ENCODE results near the gene COL12A1. TPM values are rescaled to one million over a fixed set of nuclear protein-coding genes. Genes with fewer than 3 reads are reported as not detected.

Gene COL12A1
- total RNA-seq, 1 donor from 2014 or later, result 46.8 TPM

GRCh38 chr6:75180864-75181263, 25.0 kb downstream of the COL12A1 start:
- no peak for DNase-seq (ENCODE audit: low spot score)

- no peak for DNase-seq (ENCODE audit: low spot score)
Measured at GRCh38 chr6:75178757-75179156, 27.1 kb downstream of the COL12A1 start.

GRCh38 chr6:75176076-75176582, 29.7 kb downstream of the COL12A1 start:
- no peak for DNase-seq (ENCODE audit: low spot score)

GRCh38 chr6:75171986-75172385, 33.9 kb downstream of the COL12A1 start:
- DNase-seq (ENCODE audit: low spot score), result no peak

- no peak for DNase-seq (ENCODE audit: low spot score)
Measured at GRCh38 chr6:75171567-75171966, 34.3 kb downstream of the COL12A1 start.

GRCh38 chr6:75170691-75171560, 34.9 kb downstream of the COL12A1 start:
- DNase-seq (ENCODE audit: low spot score), result no peak

- DNase-seq (ENCODE audit: low spot score), result no peak
Measured at GRCh38 chr6:75169689-75170586, 35.9 kb downstream of the COL12A1 start.

- no peak for DNase-seq (ENCODE audit: low spot score)
Measured at GRCh38 chr6:75167851-75168250, 38.0 kb downstream of the COL12A1 start.

GRCh38 chr6:75167325-75167724, 38.5 kb downstream of the COL12A1 start:
- no peak for DNase-seq (ENCODE audit: low spot score)

- no peak for DNase-seq (ENCODE audit: low spot score)
Measured at GRCh38 chr6:75166773-75167172, 39.1 kb downstream of the COL12A1 start.

- DNase-seq (ENCODE audit: low spot score), result no peak
Measured at GRCh38 chr6:75166236-75166635, 39.6 kb downstream of the COL12A1 start.

- DNase-seq (ENCODE audit: low spot score), result no peak
Measured at GRCh38 chr6:75158176-75158575, 47.7 kb downstream of the COL12A1 start.

GRCh38 chr6:75157336-75157735, 48.5 kb downstream of the COL12A1 start:
- DNase-seq (ENCODE audit: low spot score), result no peak

- DNase-seq (ENCODE audit: low spot score), result no peak
Measured at GRCh38 chr6:75156186-75156878, 49.5 kb downstream of the COL12A1 start.

GRCh38 chr6:75155631-75156030, 50.2 kb downstream of the COL12A1 start:
- DNase-seq (ENCODE audit: low spot score), result no peak

- DNase-seq (ENCODE audit: low spot score), result no peak
Measured at GRCh38 chr6:75154973-75155372, 50.9 kb downstream of the COL12A1 start.

- no peak for DNase-seq (ENCODE audit: low spot score)
Measured at GRCh38 chr6:75150685-75151412, 55.0 kb downstream of the COL12A1 start.

GRCh38 chr6:75149696-75150095, 56.2 kb downstream of the COL12A1 start:
- no peak for DNase-seq (ENCODE audit: low spot score)

GRCh38 chr6:75149240-75149639, 56.6 kb downstream of the COL12A1 start:
- DNase-seq (ENCODE audit: low spot score), result peak; percentile 13

- DNase-seq (ENCODE audit: low spot score), result no peak
Measured at GRCh38 chr6:75147512-75147911, 58.3 kb downstream of the COL12A1 start.

GRCh38 chr6:75145976-75146375, 59.9 kb downstream of the COL12A1 start:
- no peak for DNase-seq (ENCODE audit: low spot score)

Data from mucosa of gallbladder (tissue), 1 donor.